GM18858 (cell line): ENCODE measurements around the gene EVI2B.
"Not testable (repeated sequence)": the region's sequence is repeated elsewhere in the genome, so short reads cannot be mapped to it uniquely, and the experiment has no call there.

Experiments used
- ATAC-seq: cut with Tn5 transposase; IDR thresholded peaks from one replicate; pipeline ENCODE4 v1.9.1; 2021; ENCODE audit not compliant: unreplicated experiment

EVI2B gene, protein sequence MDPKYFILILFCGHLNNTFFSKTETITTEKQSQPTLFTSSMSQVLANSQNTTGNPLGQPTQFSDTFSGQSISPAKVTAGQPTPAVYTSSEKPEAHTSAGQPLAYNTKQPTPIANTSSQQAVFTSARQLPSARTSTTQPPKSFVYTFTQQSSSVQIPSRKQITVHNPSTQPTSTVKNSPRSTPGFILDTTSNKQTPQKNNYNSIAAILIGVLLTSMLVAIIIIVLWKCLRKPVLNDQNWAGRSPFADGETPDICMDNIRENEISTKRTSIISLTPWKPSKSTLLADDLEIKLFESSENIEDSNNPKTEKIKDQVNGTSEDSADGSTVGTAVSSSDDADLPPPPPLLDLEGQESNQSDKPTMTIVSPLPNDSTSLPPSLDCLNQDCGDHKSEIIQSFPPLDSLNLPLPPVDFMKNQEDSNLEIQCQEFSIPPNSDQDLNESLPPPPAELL

DNA sequence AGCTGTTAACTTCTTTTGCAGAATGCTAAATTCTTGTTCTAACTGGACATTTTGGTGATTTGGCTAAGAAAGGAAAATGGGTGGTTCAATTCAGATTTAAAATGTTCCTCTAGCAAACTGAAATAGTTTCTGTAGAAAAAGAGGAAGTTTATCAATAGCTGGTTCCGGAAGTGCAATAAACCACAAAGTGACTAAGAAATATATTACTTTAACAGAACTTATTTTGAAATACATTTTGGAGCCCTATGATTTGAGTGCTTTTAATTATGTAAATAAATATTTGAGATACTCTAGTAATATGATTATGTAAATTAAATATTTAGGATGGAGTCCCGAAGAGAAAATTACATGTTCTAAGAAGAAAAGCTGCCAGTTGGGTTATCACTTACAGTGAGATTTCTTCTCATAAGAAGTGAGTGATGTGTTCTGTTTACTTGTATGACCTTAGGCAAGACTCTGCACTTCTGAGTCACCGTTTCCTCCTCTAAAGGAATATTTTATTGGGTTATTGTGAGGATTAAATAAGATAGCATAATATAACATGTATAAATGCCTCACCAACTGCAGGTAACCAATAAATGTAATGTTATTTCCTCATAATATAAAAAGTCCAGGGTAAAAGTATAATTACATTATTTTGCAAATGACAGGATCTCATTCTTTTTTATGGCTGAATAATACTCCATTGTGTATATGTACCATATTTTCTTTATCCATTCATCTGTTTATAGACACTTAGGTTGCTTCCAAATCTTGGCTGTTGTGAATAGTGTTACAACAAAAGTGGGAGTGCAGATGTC, at the start of gene EVI2B:
TSS of gene EVI2B (minus strand) at position 73 of the 800 bp plus-strand sequence. CDS start 8,445 bp downstream, outside the sequence.
- ATAC-seq: no peak

DNA sequence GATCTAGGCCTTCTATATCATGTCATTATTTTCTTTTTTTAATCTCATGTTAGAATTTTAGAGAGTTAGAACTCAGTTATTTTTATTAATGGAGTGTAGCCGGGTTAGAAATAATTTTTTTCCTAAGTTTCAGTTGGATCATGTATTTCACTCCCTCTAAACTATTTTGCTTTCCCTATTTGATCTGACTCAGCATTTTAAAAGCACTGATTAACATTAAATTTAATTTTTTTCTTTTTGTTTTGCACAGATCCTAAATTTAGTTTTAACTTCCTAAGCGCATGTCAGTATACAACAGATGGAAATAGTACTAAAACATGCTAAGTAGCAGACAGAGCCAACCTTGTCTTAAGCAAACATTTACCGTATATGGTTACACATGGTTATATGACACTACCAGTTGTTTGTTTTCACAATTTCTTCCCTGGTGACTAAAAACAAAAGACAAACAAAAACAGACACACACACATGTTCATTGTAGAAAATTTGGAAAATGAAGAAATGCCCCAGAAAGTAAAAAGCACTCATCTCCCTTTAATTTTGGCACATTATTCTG, 44.1 kb upstream of the EVI2B start:
- no peak for ATAC-seq

DNA sequence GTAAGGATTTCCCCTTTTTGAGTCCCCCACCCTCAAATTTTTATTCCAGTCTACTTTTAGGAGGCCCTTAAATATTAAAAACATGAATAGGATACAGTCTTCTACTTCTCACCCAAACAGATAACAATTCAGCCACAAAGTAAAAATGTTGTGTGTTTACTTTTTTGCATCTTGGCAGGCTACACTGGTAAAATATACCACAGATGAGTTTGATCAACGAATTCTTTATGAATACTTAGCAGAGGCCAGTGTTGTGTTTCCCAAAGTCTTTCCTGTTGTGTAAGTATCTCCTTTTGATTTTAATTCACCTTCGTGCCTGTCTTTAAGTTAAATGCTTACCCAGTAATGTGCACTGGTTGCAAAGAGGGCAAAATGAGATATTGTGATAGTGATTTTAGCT, 43.2 kb upstream of the EVI2B start:
- ATAC-seq: no peak

DNA sequence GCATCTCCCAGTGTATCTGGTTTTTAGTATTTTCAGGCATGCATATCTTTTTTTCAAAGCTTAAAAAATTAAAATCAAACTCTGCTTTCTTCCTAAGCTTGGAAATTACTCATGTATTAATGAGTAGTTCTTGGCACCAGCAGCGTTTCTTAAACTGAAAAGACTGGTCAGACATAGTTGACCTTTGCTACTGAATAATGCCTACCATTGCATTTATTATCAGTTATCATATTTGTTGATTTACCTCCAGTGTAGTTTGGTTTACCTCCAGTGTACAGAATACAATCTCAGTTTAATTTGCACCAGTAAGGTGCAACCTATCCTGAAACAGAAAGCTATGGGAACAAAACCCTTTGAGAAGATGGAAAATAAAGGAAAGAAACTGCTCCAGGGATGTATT, 42.1 kb upstream of the EVI2B start:
- ATAC-seq: no peak

DNA sequence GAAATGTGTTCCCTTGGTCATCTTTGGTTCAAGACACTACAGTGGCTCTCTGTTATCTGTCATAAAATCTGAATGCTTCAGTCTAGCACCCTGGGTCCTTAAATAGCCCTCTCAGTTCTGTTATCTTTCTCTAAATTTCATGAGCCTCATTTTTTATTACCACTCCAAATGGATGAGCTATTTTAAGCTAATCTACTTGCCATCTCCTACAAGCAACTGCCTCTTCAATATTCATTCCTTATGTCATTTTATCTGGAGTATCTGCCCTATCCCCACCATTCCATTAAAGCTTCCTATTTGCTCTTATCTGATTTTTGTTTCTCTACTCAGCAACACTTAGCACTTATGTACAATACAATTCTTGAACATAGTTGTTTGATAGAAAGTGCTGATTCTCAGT, 35.6 kb upstream of the EVI2B start:
- no peak for ATAC-seq

DNA sequence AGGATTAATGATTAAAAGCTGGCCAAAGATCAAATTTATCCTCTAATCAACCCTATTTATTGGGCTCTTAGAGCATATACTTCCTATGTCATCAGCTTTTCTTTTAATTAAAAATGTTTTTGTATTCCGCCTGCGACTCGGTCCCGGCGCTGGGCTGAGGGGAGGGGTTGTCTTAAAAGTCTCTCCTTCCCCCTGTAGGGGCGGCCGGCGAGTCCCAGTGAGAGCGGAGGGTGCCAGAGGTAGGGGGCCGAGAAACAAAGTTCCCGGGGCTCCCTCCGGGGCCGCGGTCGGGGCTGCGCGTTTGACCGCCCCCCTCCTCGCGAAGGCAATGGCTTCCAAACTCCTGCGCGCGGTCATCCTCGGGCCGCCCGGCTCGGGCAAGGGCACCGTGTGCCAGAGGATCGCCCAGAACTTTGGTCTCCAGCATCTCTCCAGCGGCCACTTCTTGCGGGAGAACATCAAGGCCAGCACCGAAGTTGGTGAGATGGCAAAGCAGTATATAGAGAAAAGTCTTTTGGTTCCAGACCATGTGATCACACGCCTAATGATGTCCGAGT, 31.4 kb upstream of the EVI2B start:
- ATAC-seq: not testable (repeated sequence)

DNA sequence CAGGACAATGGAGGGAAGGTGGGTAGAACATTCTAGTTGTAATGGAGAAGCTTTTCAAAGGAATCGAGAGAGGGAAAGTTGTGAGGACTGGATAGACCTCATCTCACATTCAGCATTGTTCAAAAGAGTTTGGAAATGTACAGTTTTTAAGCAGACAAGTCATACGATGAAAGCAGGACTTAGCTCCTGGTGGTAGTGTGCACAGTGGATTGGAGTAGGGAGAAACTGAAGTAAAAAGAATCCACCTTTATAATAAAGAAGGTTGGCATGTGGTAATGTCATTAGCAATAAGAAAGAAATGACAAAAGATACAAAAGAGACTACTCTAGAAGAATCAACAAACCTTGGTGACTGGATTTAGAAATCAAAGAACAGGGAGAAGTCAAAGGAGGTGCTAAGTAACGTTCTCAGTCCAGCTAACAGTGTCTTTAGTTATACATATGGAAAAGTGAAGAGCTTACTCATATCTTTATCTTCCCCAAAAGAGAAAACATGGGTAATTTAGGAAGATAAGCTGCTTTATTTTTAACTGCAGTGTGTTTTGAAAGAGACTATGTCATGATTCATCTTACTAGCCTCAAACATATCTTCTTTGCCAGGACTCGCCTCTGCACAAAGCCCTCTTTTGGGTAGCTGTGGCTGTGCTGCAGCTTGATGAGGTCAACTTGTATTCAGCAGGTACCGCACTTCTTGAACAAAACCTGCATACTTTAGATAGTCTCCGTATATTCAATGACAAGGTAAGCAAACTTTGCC, 26.2 kb upstream of the EVI2B start:
- no peak for ATAC-seq

DNA sequence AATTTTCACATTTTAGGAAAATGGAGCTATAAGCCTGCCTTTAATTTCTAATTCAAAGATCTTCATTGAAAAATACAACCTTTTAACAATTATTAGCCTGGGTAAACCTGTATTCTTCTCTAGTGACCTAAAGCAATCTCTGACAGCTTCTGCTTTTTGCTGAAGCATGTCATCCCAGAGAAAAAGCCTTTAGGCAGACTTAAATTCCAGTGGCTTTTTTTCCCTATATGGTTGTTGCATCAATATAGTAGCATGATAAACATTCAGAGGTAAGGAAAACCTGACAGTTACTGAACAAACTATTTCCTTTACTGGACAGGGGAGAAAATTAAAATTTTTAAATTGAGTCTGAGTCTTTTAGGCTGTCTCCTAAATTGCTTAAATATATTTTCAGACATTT, 15.4 kb upstream of the EVI2B start:
- ATAC-seq: no peak

DNA sequence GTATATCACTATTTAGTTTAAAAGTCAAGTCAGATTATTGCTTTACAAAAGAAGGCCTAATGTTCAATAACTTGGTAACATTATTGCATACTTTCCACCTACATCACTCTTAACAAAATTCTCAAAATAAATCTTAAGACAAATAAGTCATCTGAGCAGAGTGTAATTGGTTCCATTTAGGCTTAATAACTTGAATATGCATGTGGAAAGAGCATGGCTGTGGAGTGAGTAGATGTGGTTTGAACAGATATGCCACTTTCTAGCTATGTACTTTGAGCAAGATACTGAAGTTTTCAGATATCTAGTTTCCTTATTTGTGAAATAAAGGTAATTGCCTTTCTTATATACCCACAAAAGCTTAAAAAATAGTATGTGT, 14.3 kb upstream of the EVI2B start:
- ATAC-seq: no peak

DNA sequence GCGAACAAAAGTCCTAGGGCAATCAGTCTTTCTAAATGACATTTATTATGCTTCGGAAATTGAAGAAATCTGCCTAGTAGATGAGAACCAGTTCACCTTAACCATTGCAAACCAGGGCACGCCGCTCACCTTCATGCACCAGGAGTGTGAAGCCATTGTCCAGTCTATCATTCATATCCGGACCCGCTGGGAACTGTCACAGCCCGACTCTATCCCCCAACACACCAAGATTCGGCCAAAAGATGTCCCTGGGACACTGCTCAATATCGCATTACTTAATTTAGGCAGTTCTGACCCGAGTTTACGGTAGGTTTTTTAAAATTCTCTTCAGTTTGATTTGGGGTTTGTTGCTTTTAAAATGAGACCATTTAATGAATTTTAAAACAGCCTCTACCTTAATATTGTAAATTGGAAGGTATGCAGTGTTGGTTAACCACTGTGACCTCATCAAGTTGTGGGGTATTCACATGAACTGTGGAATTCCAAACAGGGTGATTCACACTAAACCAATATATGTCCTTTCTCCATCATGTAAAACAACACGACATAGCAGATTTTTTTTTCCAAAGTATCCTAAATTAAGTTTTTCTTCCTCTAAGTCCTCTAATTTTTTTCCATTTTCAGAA, 13.8 kb upstream of the EVI2B start:
- no peak for ATAC-seq

DNA sequence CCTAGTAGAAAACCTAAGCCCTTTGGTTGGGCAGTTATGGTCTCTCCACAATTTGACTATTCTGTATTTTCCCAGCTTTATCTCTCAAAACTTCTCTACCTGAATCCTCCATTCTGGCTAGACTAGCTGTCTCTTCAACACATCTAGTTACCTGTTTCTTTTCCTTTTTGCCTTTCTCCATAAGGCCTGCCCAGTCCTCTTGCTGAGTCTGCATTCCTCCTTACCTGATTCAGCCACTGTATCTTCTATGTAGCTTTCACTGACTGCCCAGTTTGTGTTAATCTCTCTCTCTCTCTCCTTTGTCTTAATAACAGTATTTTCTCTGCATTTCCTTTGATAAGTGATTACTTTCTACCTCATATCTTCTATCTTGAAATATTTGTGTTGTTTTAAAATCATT, 9.7 kb upstream of the EVI2B start:
- ATAC-seq: no peak

DNA sequence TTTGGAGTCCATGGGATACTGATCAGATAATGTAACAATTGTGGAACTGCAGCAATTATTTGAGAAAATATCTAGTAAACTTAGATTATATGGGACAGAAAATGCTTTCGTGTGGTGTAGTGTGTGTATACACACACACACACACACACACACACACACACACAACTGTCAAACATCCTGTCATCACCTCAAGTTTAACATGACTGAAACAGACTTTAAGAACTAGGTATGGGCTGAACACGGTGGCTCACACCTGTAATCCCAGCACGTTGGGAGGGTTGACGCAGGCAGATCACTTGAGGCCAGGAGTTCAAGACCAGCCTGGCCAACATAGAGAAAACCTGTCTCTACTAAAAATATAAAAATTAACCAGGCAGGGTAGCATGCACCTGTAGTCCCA, 8.1 kb upstream of the EVI2B start:
- no peak for ATAC-seq

DNA sequence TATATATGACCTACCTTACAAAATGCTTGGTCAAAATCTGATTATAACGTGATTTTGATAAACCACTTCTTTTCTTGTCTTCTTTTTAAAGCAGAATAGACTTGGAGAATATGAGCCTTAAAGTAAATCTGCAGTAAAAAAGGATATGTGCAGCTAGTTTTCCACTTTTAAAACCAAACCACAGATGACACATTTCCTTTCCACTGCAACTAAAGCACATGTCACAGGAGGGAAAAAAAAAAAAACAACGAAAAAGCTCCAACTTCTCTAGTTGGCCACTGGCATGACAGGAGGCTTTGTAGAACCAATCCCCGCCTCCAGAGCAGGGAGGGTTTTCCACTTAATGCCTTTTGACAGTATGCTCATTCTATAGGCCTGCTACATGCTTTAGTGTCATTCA, 7.6 kb upstream of the EVI2B start, which contains the start of gene EVI2A:
TSS of gene EVI2A (minus strand) at position 142 of the 400 bp plus-strand sequence. CDS start 2,609 bp downstream, outside the sequence.
- no peak for ATAC-seq

DNA sequence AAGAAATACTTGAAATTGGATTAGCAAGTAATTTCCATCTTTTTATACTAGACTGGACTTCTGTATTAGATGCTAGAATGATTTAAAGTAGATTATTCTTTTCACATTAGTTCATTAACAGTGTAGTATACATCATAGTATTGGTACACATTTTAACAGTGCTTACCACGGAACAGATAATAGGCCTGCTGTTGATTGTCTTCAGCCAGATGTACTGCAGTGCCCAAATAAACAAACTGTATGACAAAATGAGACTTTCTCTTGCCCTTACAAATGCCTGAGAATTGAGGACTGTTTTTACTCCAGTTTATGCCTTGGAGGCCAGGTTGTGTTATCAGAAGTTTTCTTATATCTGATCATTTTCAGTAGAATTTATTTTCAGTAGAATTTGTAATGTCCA, 6.9 kb upstream of the EVI2B start:
- no peak for ATAC-seq

DNA sequence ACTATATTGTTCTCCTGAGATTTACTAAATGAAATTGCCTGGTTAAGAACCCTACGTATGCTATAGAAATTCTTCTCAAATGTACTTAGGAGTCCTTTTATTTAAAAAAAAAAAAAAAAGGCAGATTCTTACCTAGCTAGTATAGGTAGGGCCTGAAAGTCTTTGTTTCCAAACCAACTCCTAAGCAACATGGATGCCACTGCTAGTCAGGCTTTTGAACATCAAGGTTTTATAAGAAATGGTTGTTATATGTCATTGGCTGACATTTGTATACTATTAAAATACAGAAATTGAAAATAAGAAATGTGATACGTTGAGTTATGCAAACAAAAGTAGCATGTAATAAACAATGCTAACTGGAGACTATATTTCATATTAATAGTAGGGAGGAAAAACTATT, 6.4 kb upstream of the EVI2B start:
- no peak for ATAC-seq

DNA sequence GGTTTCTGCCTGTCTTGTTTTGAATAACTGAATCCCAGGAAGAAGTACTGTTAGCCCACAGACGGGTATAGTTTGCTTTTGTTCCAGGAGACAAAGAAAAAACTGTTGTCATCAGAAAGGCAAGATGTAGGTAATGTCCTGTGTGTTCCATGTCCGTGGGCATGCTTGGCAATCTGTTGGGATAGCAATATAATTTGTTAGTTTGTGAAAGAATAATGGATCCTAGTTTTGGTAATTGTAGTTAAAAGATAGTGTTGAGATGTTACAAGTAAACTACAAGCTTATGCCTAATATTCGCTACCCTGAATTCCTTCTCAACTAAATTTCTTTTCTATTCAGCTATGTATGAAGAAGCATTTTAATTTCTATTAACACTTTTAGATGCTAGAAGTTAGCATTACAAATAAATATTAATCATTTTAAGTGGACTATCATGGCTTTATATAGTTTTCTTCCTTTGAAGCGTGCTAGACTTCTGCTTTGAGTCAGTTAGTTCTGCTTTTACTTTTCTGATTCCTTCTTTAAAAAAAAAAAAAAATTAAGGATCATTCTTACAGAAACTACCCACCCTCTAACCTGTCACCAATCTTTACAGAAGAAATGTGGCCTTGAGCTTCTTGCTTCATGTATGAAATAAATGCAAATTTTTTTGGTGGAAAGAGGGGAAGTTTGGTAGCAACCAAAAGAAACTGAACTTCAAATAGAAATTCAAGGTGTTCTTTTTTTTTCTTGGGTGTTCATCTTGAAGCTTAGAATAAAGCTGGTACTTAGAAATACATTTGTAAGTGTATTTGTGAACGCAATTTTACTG, 5.2 kb upstream of the EVI2B start:
- ATAC-seq: no peak

DNA sequence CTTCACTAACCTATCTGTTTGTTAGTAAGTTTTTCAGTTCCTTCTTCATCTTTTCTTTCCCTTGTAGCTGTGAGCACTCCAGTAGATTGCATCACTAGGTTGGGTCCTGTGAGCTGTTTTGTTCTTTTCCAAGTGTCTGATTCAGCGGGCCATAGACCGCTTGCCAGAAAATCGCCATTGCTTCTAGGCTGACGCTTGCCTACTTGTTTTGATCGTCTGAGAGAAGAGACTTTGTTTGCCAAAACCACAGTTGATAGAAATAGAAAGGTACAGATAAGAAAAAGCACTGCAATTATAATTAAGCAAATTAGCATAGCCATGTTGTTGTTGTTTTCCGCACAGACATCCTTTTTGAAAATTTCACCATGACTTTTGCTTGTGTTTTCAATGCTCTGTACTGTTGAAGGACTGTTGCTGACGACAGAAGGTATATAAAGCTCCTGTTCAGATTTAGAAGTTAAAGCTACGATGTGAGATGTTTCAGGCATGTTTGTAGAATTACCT, 4.5 kb upstream of the EVI2B start:
- no peak for ATAC-seq

DNA sequence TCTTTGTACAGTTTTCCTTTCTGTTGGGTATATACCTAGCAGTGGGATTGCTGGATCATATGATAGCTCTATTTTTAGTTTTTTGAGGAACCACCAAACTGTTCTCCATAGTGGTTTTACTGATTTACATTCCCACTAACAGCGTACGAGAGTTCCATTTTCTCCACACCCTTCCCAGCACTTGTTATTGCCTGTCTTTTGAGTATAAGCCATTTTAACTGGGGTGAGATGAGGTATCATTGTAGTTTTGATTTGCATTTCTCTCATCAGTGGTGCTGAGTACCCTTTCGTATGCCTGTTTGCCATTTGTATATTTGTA, 887 bp upstream of the EVI2B start:
- ATAC-seq: no peak

DNA sequence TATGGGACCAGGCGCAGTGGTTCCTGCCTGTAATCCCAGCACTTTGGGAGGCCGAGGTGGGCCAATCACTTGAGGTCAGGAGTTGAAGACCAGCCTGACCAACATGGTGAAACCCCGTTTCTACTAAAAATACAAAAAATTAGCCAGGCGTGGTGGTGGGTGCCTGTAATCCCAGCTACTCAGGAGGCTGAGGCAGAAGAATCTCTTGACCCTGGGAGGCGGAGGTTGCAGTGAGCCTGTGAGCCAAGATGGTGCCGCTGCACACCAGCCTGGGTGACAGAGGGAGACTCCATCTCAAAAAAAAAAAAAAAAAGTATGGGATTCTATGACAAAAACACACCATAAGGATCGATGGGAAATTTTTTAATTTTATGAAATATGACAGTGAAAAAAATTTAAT, 1.6 kb downstream of the EVI2B start:
- not testable (repeated sequence) for ATAC-seq
